GM12878 (cell line): Measurements from ENCODE around the gene SIRPD. TPM values are rescaled to one million over a fixed set of nuclear protein-coding genes. Genes with fewer than 3 reads are reported as not detected.

ENCODE experiments used
- ATAC-seq: fragments of 200-7000 bp; cut with Tn5 transposase; 3 replicates; pipeline ENCODE4 v1.9.1; 2020; ENCODE audit warnings: mild to moderate bottlenecking, moderate library complexity
- BruUV-seq: library from RNA; stranded (reverse); fragments of 400-500 nt; replicated peaks from 2 replicates; lab custom pipeline; 2021; lab: Mats Ljungman, UMichigan
- CTCF ChIA-PET: fragments of 300-600 bp; sonication (Branson Sonifier 250); formaldehyde crosslinking; extraction: SDS; loops from one replicate; lab custom pipeline; 2021; ENCODE audit warnings: inconsistent platforms; lab: Yijun Ruan, JAX
- POLR2A ChIA-PET: fragments of 350-600 bp; formaldehyde crosslinking; extraction: SDS; loops from one replicate; lab custom pipeline; 2021; ENCODE audit warnings: inconsistent platforms; lab: Charles Lee
- RAD21 ChIA-PET: fragments of 300-600 bp; sonication (Branson Sonifier 250); formaldehyde crosslinking; loops from one replicate; lab custom pipeline; 2023; ENCODE audit warnings: antibody characterized with exemption; ENCODE audit not compliant: unreplicated experiment; lab: Charles Lee
- SMC1A ChIA-PET: fragments of 300-600 bp; sonication (Branson Sonifier 250); formaldehyde crosslinking; loops from one replicate; lab custom pipeline; 2023; ENCODE audit not compliant: unreplicated experiment, uncharacterized antibody; lab: Charles Lee
- DNase-seq: peaks from one replicate; pipeline ENCODE4 v3.0.0-alpha.2; 2011; ENCODE audit warnings: low read depth, low spot score
- FAIRE-seq: peaks from 3 replicates; lab custom pipeline; 2011; peaks lifted over from hg19 to GRCh38; lab: Jason Lieb, UNC
- H2AFZ ChIP-seq: 2 replicates; pipeline ENCODE4 v1.6.0; 2011; ENCODE audit warnings: low read depth, low read length, control low read depth; ENCODE audit not compliant: control insufficient read depth
- H3K27ac ChIP-seq: 2 replicates; pipeline ENCODE4 v1.5.1; 2011; ENCODE audit warnings: control low read depth; ENCODE audit not compliant: control insufficient read depth, insufficient read depth
- H3K27me3 ChIP-seq, 2 experiments: replicated peaks in 1 of 2; 2 replicates each; pipeline versions ENCODE4 v1.6.0 to v1.6.1; 2011; ENCODE audit warnings: low read length in 1 of 2; ENCODE audit not compliant: control insufficient read depth in 2 of 2, insufficient read depth in 2 of 2
- H3K36me3 ChIP-seq, 2 experiments: 2 replicates each; pipeline ENCODE4 v1.5.1; 2011; ENCODE audit warnings: low read length in 1 of 2; ENCODE audit not compliant: control insufficient read depth in 2 of 2, insufficient read depth in 2 of 2
- H3K4me1 ChIP-seq: 2 replicates; pipeline ENCODE4 v1.6.1; 2011; ENCODE audit warnings: mild to moderate bottlenecking, low read length, moderate library complexity, mixed read lengths; ENCODE audit not compliant: control insufficient read depth, insufficient read depth
- H3K4me2 ChIP-seq: 2 replicates; pipeline ENCODE4 v1.6.0; 2011; ENCODE audit warnings: control low read depth; ENCODE audit not compliant: control insufficient read depth, insufficient read depth
- H3K4me3 ChIP-seq: fragments of 200-600 bp; sonication (generic); 2 replicates; pipeline ENCODE4 v1.5.1; 2016
- H3K79me2 ChIP-seq: 2 replicates; pipeline ENCODE4 v1.6.0; 2011; ENCODE audit warnings: low read length; ENCODE audit not compliant: control insufficient read depth, insufficient read depth
- H3K9ac ChIP-seq: 2 replicates; pipeline ENCODE4 v1.8.0; 2011; ENCODE audit warnings: low read length, control low read depth, mixed read lengths; ENCODE audit not compliant: control insufficient read depth, insufficient read depth
- H3K9me3 ChIP-seq: replicated peaks from 3 replicates; pipeline ENCODE4 v1.5.1; 2011; ENCODE audit warnings: mild to moderate bottlenecking, low read length; ENCODE audit not compliant: control insufficient read depth, insufficient read depth
- H4K20me1 ChIP-seq: 2 replicates; pipeline ENCODE4 v1.6.0; 2011; ENCODE audit not compliant: control insufficient read depth, insufficient read depth
- IRF4 ChIP-seq: IDR thresholded peaks from 2 replicates; pipeline ENCODE4 v1.6.1; 2011; ENCODE audit warnings: low read depth, low read length
- NR2C1 ChIP-seq: fragments of 450-650 bp; IDR thresholded peaks from 2 replicates; pipeline ENCODE4 v1.6.1; 2017; ENCODE audit warnings: antibody characterized with exemption, mild to moderate bottlenecking, moderate library complexity
- RAD21 ChIP-seq: IDR thresholded peaks from 2 replicates; pipeline ENCODE4 v1.6.1; 2011; ENCODE audit warnings: mild to moderate bottlenecking, low read depth, low read length, moderate library complexity; ENCODE audit not compliant: insufficient read depth
- RUNX3 ChIP-seq: IDR thresholded peaks from 2 replicates; pipeline ENCODE4 v1.6.1; 2012; ENCODE audit warnings: low read length, inconsistent platforms
- SPI1 ChIP-seq: IDR thresholded peaks from 2 replicates; pipeline ENCODE4 v1.6.1; 2011; ENCODE audit warnings: low read depth, mild to moderate bottlenecking, low read length, moderate library complexity, borderline replicate concordance; ENCODE audit not compliant: insufficient read depth
- WGBS: methylation state at CpG from one replicate; pipeline ENCODE4 v1.1.6; 2016; ENCODE audit warnings: low lambda C conversion rate; ENCODE audit not compliant: insufficient replicate concordance, insufficient coverage; ENCODE audit errors: missing lambda C conversion rate; 5-methylcytosine and 5-hydroxymethylcytosine counted together
- in situ Hi-C: fragments of 300-500 bp; cut with MboI; formaldehyde crosslinking; loops from 9 replicates; pipeline ENCODE4 v1.14.3; 2018; ENCODE audit warnings: mixed read lengths
- intact Hi-C: fragments of 100-400 bp; cut with micrococcal nuclease; formaldehyde crosslinking; loops from one replicate; pipeline ENCODE4 v1.14.2; 2022; ENCODE audit not compliant: unreplicated experiment
- polyA plus RNA-seq, 11 experiments: library from polyadenylated mRNA; depleted of rRNA in 4 of 11; unstranded in 6 of 11; stranded (reverse) in 5 of 11; fragments of >200 nt; fragmentation: Nextera tagmentation in 4 of 11; fragmentation: Illumina TruSeq in 1 of 11; extraction: Ambion mirVana in 4 of 11; extraction: Trizol in 1 of 11; gene quantifications; 1 replicate in 1 of 11; 2 replicates in 10 of 11; pipeline versions ENCODE4 v1.2.1 to v1.2.3, GENCODE V29; 2011 to 2016; ENCODE audit warnings: inconsistent platforms in 2 of 11, missing spikeins in 2 of 11, low read depth in 1 of 11
- total RNA-seq, 4 experiments: library from RNA; depleted of rRNA in 3 of 4; stranded (reverse); fragments of >200 nt in 3 of 4; fragmentation: Illumina TruSeq in 1 of 4; extraction: Trizol in 1 of 4; gene quantifications; 2 replicates each; pipeline versions ENCODE4 v1.2.1 to v1.2.3, GENCODE V29; 2013 to 2021

The SIRPD gene
- total and polyA plus RNA-seq, 10 of the 15 experiments (the other 5 are each of a cell fraction or from before 2014, with no cell fraction given) = 0.10 to 1.6 (median 0.88) TPM

GRCh38 chr20:1588533-1589460 is 31.3 kb upstream of the SIRPD start:
- intact Hi-C loops (no loop called here), in situ Hi-C loops (no loop called here)
- H3K4me2 ChIP-seq = no peak overlapping the region
- POLR2A ChIA-PET = no interaction called here
- FAIRE-seq = no peak
- no peak overlapping the region for H2AFZ ChIP-seq
- ATAC-seq = no peak
- RAD21 ChIA-PET = interaction anchor here (1.3 kb wide), 1 partner anchor 146 kb away, joined by 4 read pairs; no protein-coding TSS in a partner anchor
- no peak for TF ChIP-seq IRF4
- TF ChIP-seq NR2C1 = no peak
- TF ChIP-seq RUNX3 = no peak
- 0 out of 2 replicates have a peak, but pooled peaks have one; percentile 16 for TF ChIP-seq RAD21
- TF ChIP-seq SPI1 = peak; percentile 35; the same call in 1 of the 2 replicates
- TF ChIP-seq, all 136 proteins: peak for 2
- H3K4me3 ChIP-seq = no peak overlapping the region
- H3K9ac ChIP-seq = no peak overlapping the region
- WGBS = 10% methylated on average over 9 of the region's 9 CpGs
- CTCF ChIA-PET = no interaction called here
- no peaks in the 10 kb centered on the region for H3K36me3 ChIP-seq
- no peak overlapping the region for H3K27ac ChIP-seq
- H3K27me3 ChIP-seq = no peaks in the 10 kb centered on the region
- no peaks in the 10 kb centered on the region for H4K20me1 ChIP-seq
- H3K9me3 ChIP-seq = no peaks in the 10 kb centered on the region
- DNase-seq = no peak
- H3K4me1 ChIP-seq = no peaks in the 10 kb centered on the region
- H3K79me2 ChIP-seq = no peaks in the 10 kb centered on the region
- SMC1A ChIA-PET = no interaction called here
- no TSS peak for BruUV-seq
